ENCODE results near the gene NEK5.

DNA sequence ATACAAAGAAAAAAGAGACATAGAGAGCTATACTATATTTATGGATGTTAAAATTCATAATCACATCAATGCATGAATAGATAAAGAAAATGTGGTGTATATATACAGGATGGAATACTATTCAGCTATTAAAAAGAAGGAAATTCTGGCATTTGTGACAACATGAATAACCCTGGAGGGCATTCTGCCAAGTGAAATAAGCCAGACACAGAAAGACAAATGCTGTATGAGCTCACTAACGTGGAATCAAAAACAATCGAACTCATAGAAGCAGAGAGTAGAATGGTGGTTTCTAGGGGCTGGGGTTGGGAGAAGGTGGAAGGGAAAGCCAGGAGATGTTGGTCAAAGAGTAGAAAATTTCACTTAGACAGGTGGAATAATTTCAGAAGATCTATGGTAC lies 80.4 kb downstream of the NEK5 start:
- TF ChIP-seq, protein P1, sequence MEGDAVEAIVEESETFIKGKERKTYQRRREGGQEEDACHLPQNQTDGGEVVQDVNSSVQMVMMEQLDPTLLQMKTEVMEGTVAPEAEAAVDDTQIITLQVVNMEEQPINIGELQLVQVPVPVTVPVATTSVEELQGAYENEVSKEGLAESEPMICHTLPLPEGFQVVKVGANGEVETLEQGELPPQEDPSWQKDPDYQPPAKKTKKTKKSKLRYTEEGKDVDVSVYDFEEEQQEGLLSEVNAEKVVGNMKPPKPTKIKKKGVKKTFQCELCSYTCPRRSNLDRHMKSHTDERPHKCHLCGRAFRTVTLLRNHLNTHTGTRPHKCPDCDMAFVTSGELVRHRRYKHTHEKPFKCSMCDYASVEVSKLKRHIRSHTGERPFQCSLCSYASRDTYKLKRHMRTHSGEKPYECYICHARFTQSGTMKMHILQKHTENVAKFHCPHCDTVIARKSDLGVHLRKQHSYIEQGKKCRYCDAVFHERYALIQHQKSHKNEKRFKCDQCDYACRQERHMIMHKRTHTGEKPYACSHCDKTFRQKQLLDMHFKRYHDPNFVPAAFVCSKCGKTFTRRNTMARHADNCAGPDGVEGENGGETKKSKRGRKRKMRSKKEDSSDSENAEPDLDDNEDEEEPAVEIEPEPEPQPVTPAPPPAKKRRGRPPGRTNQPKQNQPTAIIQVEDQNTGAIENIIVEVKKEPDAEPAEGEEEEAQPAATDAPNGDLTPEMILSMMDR (IDR thresholded peaks at IDR 0.05; ENCODE audit: extremely low read depth in 1 of 2, insufficient read depth in 1 of 2, low read depth in 1 of 2, low read length in 2 of 2): no peak
- TF ChIP-seq, protein P2, sequence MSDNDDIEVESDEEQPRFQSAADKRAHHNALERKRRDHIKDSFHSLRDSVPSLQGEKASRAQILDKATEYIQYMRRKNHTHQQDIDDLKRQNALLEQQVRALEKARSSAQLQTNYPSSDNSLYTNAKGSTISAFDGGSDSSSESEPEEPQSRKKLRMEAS (IDR thresholded peaks at IDR 0.05; ENCODE audit: insufficient read depth, insufficient read length): no peak

Data from endothelial cell of umbilical vein (primary cell).